ENCODE measurements around the gene RIPPLY3.
A peak's percentile ranks its signal among the peaks of the same experiment; 100 is the strongest.

RIPPLY3 gene

DNA sequence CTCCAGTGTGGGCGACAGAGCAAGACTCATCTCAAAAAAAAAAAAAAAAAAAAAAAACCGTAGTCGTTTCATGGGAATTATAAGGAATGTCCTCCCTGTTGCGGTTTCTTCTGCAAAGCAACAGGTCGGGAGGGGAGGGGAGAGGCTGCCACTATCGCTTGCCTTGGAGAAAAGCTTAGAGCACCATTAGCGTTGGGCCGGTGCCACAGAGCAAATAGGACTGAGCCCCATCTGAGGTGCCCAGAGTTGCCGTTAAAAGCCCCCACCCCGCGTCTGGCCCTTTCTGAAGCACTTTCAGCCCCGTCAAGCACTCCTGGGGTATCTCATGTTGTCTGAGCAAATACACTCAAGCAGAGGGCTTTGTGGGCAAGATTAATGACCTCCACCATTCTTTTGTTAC lies 2.2 kb downstream of the RIPPLY3 start:
- DNase-seq (ENCODE audit: low read depth): no peak
- no peak overlapping the region for H3K4me3 ChIP-seq (ENCODE audit: low read depth, low read length)

DNA sequence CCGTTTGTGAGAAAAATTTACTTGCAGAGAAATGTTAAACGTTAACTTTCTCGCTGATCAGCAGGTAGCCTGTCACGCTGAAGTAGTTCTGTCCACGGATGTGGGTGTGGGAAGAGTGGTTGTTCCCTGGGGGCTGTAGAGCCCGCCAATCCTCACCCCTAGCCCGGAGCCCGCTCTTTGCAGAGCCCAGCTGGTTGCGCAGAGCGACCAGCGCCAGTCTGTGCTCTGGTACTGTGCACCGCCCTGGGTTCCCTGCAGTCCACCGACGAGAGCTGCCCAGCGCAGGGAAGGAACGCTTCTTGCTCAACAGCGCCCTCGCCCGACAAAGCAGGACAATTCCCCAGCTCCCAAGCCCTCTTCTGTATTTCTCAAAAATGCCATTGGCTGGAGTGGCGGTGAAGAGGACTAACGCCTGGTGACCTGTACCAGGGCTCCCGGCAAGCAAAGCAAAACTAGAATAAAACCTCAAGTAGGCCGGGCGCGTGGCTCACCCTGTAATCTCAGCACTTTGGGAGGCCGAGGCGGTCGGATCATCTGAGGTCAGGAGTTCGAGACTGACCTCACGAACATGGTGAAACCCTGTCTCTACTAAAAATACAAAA lies 3.3 kb downstream of the RIPPLY3 start:
- peak; percentile 90 for DNase-seq (ENCODE audit: low read depth)

More for the DNA sequence above, 2.2 kb downstream of the RIPPLY3 start:
- TF ChIP-seq, protein P1, sequence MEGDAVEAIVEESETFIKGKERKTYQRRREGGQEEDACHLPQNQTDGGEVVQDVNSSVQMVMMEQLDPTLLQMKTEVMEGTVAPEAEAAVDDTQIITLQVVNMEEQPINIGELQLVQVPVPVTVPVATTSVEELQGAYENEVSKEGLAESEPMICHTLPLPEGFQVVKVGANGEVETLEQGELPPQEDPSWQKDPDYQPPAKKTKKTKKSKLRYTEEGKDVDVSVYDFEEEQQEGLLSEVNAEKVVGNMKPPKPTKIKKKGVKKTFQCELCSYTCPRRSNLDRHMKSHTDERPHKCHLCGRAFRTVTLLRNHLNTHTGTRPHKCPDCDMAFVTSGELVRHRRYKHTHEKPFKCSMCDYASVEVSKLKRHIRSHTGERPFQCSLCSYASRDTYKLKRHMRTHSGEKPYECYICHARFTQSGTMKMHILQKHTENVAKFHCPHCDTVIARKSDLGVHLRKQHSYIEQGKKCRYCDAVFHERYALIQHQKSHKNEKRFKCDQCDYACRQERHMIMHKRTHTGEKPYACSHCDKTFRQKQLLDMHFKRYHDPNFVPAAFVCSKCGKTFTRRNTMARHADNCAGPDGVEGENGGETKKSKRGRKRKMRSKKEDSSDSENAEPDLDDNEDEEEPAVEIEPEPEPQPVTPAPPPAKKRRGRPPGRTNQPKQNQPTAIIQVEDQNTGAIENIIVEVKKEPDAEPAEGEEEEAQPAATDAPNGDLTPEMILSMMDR (IDR thresholded peaks at IDR 0.05; ENCODE audit: low read depth, low read length): no peak
- TF ChIP-seq, protein P2, sequence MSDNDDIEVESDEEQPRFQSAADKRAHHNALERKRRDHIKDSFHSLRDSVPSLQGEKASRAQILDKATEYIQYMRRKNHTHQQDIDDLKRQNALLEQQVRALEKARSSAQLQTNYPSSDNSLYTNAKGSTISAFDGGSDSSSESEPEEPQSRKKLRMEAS (IDR thresholded peaks at IDR 0.05; ENCODE audit: low read depth, low read length): no peak

DNA sequence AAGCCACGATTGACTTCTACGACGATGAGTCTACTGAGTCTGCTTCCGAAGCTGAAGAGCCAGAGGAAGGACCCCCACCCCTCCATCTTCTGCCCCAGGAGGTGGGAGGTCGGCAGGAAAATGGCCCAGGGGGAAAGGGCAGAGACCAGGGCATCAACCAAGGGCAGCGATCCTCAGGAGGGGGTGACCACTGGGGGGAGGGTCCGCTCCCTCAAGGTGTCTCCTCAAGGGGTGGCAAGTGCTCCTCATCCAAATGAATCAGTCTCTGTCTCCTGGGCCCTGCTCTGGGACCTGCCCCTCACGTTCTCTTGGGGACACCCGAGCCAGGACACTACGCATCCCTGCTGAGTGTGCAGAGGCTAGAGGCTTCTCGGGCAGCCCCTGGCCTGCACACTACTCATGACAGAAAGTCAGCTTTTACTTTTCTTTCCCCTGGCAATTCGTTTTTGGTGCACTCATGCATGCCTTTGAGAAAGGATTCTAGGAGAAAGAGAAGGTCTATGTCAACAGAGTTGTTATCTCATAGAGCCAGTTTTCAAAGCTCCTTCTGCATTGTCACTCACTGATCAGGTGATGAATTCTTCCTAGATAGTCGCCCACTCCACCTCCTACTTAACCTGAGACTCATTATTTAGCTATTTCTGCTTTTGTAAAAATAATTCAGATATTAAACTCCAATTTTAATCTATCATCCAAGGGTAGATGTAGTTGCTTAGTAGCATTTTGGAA lies 11.6 kb downstream of the RIPPLY3 start:
- DNase-seq (ENCODE audit: low read depth): no peak
- TF ChIP-seq POLR2A (IDR thresholded peaks at IDR 0.05; ENCODE audit: extremely low read depth, insufficient read length) (no peak), MYC (IDR thresholded peaks at IDR 0.05; ENCODE audit: low read depth, low read length) (no peak)
- TF ChIP-seq, protein P2 (IDR thresholded peaks at IDR 0.05; ENCODE audit: low read depth, low read length): no peak
- TF ChIP-seq, protein P1 (IDR thresholded peaks at IDR 0.05; ENCODE audit: low read depth, low read length): no peak

More for the DNA sequence above, 3.3 kb downstream of the RIPPLY3 start:
- TF ChIP-seq, protein P1 (IDR thresholded peaks at IDR 0.05; ENCODE audit: low read depth, low read length): peak; percentile 73
- TF ChIP-seq, protein P2 (IDR thresholded peaks at IDR 0.05; ENCODE audit: low read depth, low read length): no peak
- no peak for TF ChIP-seq MYC (IDR thresholded peaks at IDR 0.05; ENCODE audit: low read depth, low read length)
- H3K4me3 ChIP-seq (ENCODE audit: low read depth, low read length): peak overlapping the region; percentile 51

DNA sequence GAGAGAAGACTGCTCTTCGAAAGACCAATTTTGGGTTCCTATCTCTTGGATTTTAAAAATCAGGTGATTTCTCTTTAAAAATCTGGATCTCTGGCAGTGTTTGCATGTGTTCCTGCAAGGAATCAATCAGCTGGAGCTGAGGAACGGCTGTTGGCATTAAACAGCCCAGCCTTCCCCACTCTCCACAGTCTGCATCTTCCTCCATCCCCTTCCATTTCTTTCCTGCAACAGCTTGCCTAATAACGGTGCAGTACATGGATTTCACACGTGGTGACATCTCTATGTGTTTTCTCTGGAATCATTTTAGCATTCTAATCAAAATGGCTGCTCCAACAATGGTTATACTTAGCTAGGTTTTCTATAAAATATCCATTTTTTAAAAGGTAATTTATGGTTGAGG lies 20.0 kb downstream of the RIPPLY3 start:
- no peak for DNase-seq (ENCODE audit: low read depth)
- TF ChIP-seq, protein P1 (IDR thresholded peaks at IDR 0.05; ENCODE audit: low read depth, low read length): no peak
- TF ChIP-seq, protein P2 (IDR thresholded peaks at IDR 0.05; ENCODE audit: low read depth, low read length): no peak
- no peak for TF ChIP-seq POLR2A (IDR thresholded peaks at IDR 0.05; ENCODE audit: extremely low read depth, insufficient read length)
- TF ChIP-seq MYC (IDR thresholded peaks at IDR 0.05; ENCODE audit: low read depth, low read length): no peak
- H3K4me3 ChIP-seq (ENCODE audit: low read depth, low read length): no peak overlapping the region

More for the DNA sequence above, 11.6 kb downstream of the RIPPLY3 start:
- H3K4me3 ChIP-seq (ENCODE audit: low read depth, low read length): no peak overlapping the region

DNA sequence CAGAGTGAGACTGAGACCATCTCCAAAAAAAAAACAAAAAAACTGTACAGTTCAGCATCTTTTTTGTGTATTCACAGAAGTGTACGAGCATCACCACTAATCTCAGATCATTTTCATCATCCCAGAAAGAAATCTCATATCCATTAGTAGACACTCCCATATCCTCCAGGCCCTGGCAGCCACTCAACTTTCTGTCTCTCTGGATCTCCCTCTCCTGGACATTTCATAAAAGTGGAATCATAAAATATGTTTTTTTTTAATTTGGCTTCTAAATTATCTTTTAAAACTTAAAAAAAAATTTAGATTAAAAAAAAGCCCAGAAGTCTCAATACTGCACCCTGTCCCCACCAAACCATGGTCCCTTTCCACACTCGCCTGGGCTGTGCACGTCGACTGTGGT lies 22.1 kb downstream of the RIPPLY3 start:
- H3K4me3 ChIP-seq (ENCODE audit: low read depth, low read length): no peak overlapping the region
- TF ChIP-seq POLR2A (IDR thresholded peaks at IDR 0.05; ENCODE audit: extremely low read depth, insufficient read length): no peak
- TF ChIP-seq MYC (IDR thresholded peaks at IDR 0.05; ENCODE audit: low read depth, low read length): no peak
- TF ChIP-seq, protein P1 (IDR thresholded peaks at IDR 0.05; ENCODE audit: low read depth, low read length): no peak
- TF ChIP-seq, protein P2 (IDR thresholded peaks at IDR 0.05; ENCODE audit: low read depth, low read length): no peak
- DNase-seq (ENCODE audit: low read depth): no peak
